Common myeloid progenitor, CD34-positive (primary cell): ENCODE measurements around the gene SIRT4.

Experiments
- CTCF ChIA-PET: fragments of 350-600 bp; sonication (Branson Sonifier 250); formaldehyde crosslinking; loops from one replicate; lab custom pipeline; 2021; ENCODE audit warnings: antibody characterized with exemption; lab: Charles Lee
- POLR2A ChIA-PET: fragments of 350-600 bp; sonication (Branson Sonifier 250); formaldehyde crosslinking; loops from one replicate; lab custom pipeline; 2021; ENCODE audit warnings: antibody characterized with exemption; lab: Charles Lee
- DNase-seq, 3 donors: peaks; one replicate each; pipeline versions ENCODE4 v3.0.0 to v3.0.0-alpha.2; 2013
- H3K27ac ChIP-seq, 2 experiments: 1 replicate in 1 of 2; 2 replicates in 1 of 2; pipeline ENCODE4 v1.7.0; 2013; ENCODE audit warnings: inconsistent platforms in 2 of 2, low read length in 2 of 2, mild to moderate bottlenecking in 2 of 2, low read depth in 1 of 2, moderate library complexity in 1 of 2; ENCODE audit not compliant: severe bottlenecking in 2 of 2, insufficient read depth in 1 of 2, poor library complexity in 1 of 2
- H3K27me3 ChIP-seq, 5 experiments: replicated peaks in 2 of 5; 1 replicate in 3 of 5; 2 replicates in 2 of 5; pipeline versions ENCODE4 v1.6.1 to v1.7.0; 2013; ENCODE audit warnings: low read length in 4 of 5, mild to moderate bottlenecking in 2 of 5, moderate library complexity in 2 of 5, inconsistent platforms in 1 of 5; ENCODE audit not compliant: insufficient read depth in 5 of 5, control insufficient read depth in 4 of 5
- H3K36me3 ChIP-seq, 4 experiments: 1 replicate in 2 of 4; 2 replicates in 2 of 4; pipeline versions ENCODE4 v1.6.1 to v1.7.0; 2013; ENCODE audit warnings: low read length in 3 of 4, control low read depth in 1 of 4, mild to moderate bottlenecking in 1 of 4; ENCODE audit not compliant: control insufficient read depth in 4 of 4, insufficient read depth in 4 of 4
- H3K4me1 ChIP-seq, 4 experiments: 1 replicate in 3 of 4; 2 replicates in 1 of 4; pipeline versions ENCODE4 v1.6.1 to v1.7.1; 2013; ENCODE audit warnings: low read length in 3 of 4, mild to moderate bottlenecking in 3 of 4, control low read depth in 1 of 4, inconsistent platforms in 1 of 4, moderate library complexity in 1 of 4; ENCODE audit not compliant: control insufficient read depth in 4 of 4, insufficient read depth in 4 of 4; ENCODE audit errors: control extremely low read depth in 1 of 4
- H3K4me3 ChIP-seq, 7 experiments: 1 replicate in 4 of 7; 2 replicates in 3 of 7; pipeline versions ENCODE4 v1.5.1 to v1.7.0; 2013; ENCODE audit warnings: mild to moderate bottlenecking in 7 of 7, low read length in 6 of 7, moderate library complexity in 6 of 7, inconsistent platforms in 2 of 7, low read depth in 2 of 7, control low read depth in 1 of 7; ENCODE audit not compliant: insufficient read depth in 4 of 7, control insufficient read depth in 1 of 7; ENCODE audit errors: extremely low read depth in 1 of 7
- H3K9me3 ChIP-seq, 5 experiments: 1 replicate in 4 of 5; 2 replicates in 1 of 5; pipeline versions ENCODE4 v1.6.1 to v1.7.1; 2013; ENCODE audit warnings: low read length in 4 of 5, mild to moderate bottlenecking in 2 of 5, inconsistent platforms in 1 of 5, low read depth in 1 of 5, moderate library complexity in 1 of 5; ENCODE audit not compliant: control insufficient read depth in 4 of 5, insufficient read depth in 2 of 5; ENCODE audit errors: control extremely low read depth in 1 of 5
- whole genome bisulfite sequencing: methylation state at CpG from one replicate; pipeline ENCODE4 v1.1.5; 2013; ENCODE audit not compliant: insufficient coverage; 5-methylcytosine and 5-hydroxymethylcytosine counted together

SIRT4 gene

DNA sequence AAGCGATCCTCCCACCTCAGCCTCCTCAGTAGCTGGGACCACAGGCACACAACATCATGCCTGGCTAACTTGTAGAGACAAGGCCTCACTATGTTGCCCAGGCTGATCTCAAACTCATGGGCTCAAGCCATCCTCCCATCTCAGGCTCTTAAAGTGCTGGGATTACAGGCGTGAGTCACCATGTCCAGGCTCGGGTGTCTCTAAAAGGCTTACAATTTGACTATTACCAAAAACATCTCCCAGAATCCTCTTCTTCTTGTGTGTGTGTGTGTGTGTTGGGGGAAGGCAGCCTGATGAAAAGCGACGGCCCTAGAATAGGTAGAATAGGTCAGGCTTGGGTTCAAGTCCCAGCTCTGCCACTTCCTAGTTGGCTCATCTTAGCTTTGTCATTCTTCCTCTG, 50.0 kb downstream of the SIRT4 start:
- 100% methylated on average over 1 of the region's 5 CpGs for WGBS
- CTCF ChIA-PET: interaction anchor here (1.0 to 5.7 kb wide), 5 partner anchors 10 to 112 kb away, joined by 3 to 42 read pairs (median 4); no protein-coding TSS in a partner anchor
- no peak for DNase-seq
- Histone ChIP-seq H3K36me3 (no peaks in the 10 kb centered on the region), H3K4me1 (peaks cover 0 to 4% (median 0%) of the 10 kb centered on the region in 4 experiments), H3K27ac (no peak overlapping the region), H3K9me3 (no peaks in the 10 kb centered on the region), H3K4me3 (no peak overlapping the region), H3K27me3 (peaks cover 0 to 17% (median under 1%) of the 10 kb centered on the region in 5 experiments)
- POLR2A ChIA-PET: no interaction called here

DNA sequence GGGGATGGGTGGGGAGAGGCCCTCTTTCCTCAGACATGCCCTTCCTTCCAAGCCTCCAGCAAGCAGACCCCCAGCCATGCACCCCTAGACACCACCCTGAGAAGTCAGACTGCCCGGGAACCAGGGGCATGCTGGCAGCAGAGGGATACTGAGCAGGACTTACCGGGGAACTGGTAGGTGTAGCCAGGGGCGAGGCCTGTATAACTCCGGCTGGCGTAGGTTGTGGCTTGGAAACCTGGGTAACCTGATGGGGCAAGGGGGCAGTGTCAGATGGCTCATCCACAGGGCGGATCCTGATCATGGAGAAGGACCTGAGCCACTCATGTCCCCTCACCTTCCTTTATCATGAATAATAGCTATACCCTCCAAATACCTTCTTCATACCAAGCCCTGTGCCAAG, 51.0 kb downstream of the SIRT4 start:
- Histone ChIP-seq H3K4me1 (peaks cover 0 to 4% (median 0%) of the 10 kb centered on the region in 4 experiments), H3K4me3 (no peak overlapping the region), H3K36me3 (no peaks in the 10 kb centered on the region), H3K9me3 (no peaks in the 10 kb centered on the region), H3K27ac (no peak overlapping the region), H3K27me3 (peaks cover 0 to 16% (median 3%) of the 10 kb centered on the region in 5 experiments)
- ChIA-PET CTCF (interaction anchor here (0.8 to 5.7 kb wide), 4 partner anchors 13 to 80 kb away, joined by 3 to 42 read pairs (median 4); no protein-coding TSS in a partner anchor), POLR2A (interaction anchor here (0.6 to 0.7 kb wide), 2 partner anchors 65 to 80 kb away, joined by 3 read pairs; no protein-coding TSS in a partner anchor)
- WGBS: 97% methylated on average over 5 of the region's 6 CpGs
- DNase-seq: no peak

GRCh38 chr12:120353556-120354317, 51.6 kb downstream of the SIRT4 start:
- no peak for DNase-seq
- ChIA-PET POLR2A (interaction anchor here (0.7 kb wide), 1 partner anchor 64 kb away, joined by 3 read pairs; no protein-coding TSS in a partner anchor), CTCF (interaction anchor here (0.8 to 5.7 kb wide), 5 partner anchors 12 to 113 kb away, joined by 3 to 42 read pairs (median 3); no protein-coding TSS in a partner anchor)
- no peaks in the 10 kb centered on the region for H3K9me3 ChIP-seq
- peaks cover under 1 to 19% (median 5%) of the 10 kb centered on the region in 5 experiments for H3K27me3 ChIP-seq
- no peaks in the 10 kb centered on the region for H3K36me3 ChIP-seq
- no peak overlapping the region for H3K4me3 ChIP-seq
- WGBS: 92% methylated on average over 3 of the region's 4 CpGs
- no peak overlapping the region for H3K27ac ChIP-seq
- peaks cover 0 to 4% (median 0%) of the 10 kb centered on the region in 4 experiments for H3K4me1 ChIP-seq

DNA sequence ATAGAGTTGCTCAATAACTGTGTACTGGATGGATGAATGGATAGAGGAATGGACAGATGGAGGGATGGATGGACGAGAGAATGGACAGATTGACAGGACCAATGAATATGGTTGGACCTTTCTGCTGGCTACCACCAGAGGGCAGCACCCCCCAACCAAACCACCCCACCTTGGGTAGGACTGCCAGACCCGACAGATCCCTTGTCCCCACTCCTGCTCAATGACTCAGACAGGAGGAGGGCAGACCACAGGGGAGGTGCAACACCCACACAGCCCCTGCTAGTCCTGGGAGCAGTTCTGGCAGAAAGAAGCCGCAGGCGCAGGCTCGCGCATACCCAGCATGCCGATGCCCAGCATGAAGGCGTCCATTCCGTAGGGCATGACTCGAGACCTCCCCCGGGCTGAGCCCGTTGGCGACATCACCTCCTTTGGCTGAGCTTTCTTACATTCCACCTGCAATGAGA, 54.5 kb downstream of the SIRT4 start:
- H3K4me3 ChIP-seq: no peak overlapping the region
- POLR2A ChIA-PET: interaction anchor here (0.6 kb wide), 1 partner anchor 87 kb away, joined by 4 read pairs; no protein-coding TSS in a partner anchor

DNA sequence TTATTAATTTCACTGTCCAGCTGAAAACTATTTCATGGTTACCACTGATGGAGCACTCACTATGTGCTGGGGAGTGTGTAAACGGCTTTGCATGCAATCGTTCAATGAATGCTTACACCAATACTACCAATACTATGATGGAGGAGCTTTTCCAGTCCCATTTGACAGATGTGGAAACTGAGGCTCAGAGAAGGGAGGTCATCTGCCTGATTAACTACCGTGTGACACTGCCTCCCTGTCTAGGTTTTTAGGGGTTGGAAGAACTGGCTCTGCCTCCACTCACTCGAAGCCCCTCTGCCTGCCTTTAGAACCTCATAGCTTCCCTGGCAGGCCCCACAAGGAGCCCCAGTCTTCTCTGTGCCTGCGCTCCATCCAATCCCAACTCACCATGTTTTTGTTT, 55.0 kb downstream of the SIRT4 start:
- 93% methylated on average over 2 of the region's 5 CpGs for WGBS
- Histone ChIP-seq H3K9me3 (no peaks in the 10 kb centered on the region), H3K27me3 (peaks cover 16 to 37% (median 24%) of the 10 kb centered on the region in 5 experiments), H3K36me3 (no peaks in the 10 kb centered on the region), H3K4me1 (peaks cover 0 to 10% (median 3%) of the 10 kb centered on the region in 4 experiments), H3K4me3 (no peak overlapping the region), H3K27ac (no peak overlapping the region)
- ChIA-PET POLR2A (interaction anchor here (0.6 kb wide), 1 partner anchor 87 kb away, joined by 4 read pairs; no protein-coding TSS in a partner anchor), CTCF (interaction anchor here (0.7 to 1.8 kb wide), 13 partner anchors 8 to 480 kb away, joined by 3 to 20 read pairs (median 4); no protein-coding TSS in a partner anchor)
- no peak for DNase-seq

More for the DNA sequence above, 54.5 kb downstream of the SIRT4 start:
- H3K27ac ChIP-seq: no peak overlapping the region
- H3K9me3 ChIP-seq: no peaks in the 10 kb centered on the region
- no peaks in the 10 kb centered on the region for H3K36me3 ChIP-seq
- CTCF ChIA-PET: interaction anchor here (0.7 to 1.8 kb wide), 11 partner anchors 8 to 481 kb away, joined by 3 to 20 read pairs (median 4); no protein-coding TSS in a partner anchor
- H3K4me1 ChIP-seq: peaks cover 0 to 7% (median under 1%) of the 10 kb centered on the region in 4 experiments
- WGBS: 76% methylated on average over 8 of the region's 13 CpGs
- peak; percentile 89 to 94 (median 93) for DNase-seq
- H3K27me3 ChIP-seq: peaks cover 16 to 32% (median 24%) of the 10 kb centered on the region in 5 experiments

DNA sequence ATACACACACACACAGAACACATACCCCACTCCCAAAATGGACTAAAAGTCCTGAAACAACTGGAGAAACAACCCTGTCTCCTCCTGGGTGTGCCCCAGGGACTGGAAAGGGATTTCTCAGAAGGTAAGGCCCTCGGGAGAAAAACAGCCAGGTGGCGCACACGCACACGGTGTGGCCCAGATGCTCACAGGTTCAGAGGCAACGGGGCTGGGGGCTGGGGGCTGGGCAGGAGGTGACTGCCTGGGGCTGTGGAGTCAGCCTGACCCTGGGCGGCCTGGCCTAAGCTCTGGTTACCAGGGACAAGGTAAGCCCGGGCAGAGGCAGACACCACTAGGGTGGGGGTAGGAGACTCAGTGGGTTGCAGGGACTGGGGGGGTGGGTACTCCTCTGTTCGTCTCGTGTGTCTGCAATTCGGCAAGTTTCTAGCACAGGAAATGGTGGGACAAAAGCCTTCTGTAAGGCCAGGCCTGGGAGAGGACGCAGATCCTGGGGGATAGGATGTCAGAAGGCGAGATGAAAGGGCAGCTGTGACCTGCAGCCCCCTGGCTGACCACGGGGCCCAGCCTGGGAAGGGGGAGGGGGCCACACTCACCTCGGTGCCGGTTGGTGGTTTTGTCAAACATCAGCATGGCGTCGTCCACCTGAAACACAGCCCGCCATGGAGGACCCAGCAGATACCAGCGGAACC, 56.4 kb downstream of the SIRT4 start:
- DNase-seq: no peak
- Histone ChIP-seq H3K4me1 (peaks cover 0 to 10% (median 3%) of the 10 kb centered on the region in 4 experiments), H3K27me3 (peaks cover 16 to 51% (median 29%) of the 10 kb centered on the region in 5 experiments), H3K27ac (no peak overlapping the region), H3K4me3 (no peak overlapping the region), H3K9me3 (no peaks in the 10 kb centered on the region), H3K36me3 (no peaks in the 10 kb centered on the region)
- WGBS: 70% methylated on average over 17 of the region's 19 CpGs
- ChIA-PET POLR2A (no interaction called here), CTCF (interaction anchor here (1.7 kb wide), 1 partner anchor 75 kb away, joined by 4 read pairs; no protein-coding TSS in a partner anchor)
